Right lobe of liver (tissue), 4 donors: ENCODE data around the gene ZNHIT1.

ENCODE experiments used
- POLR2A ChIP-seq: fragments of 450-650 bp; IDR thresholded peaks from one replicate; pipeline ENCODE4 v1.6.1; 2017; ENCODE audit warnings: antibody characterized with exemption, mild to moderate bottlenecking
- TF ChIP-seq, protein P1 (sequence below), 4 donors: fragments of 200-600 bp in 3 of 4; fragments of 450-650 bp in 1 of 4; IDR thresholded peaks; one replicate each; pipeline versions ENCODE4 v1.5.1 to v1.8.0; 2016 to 2022; ENCODE audit warnings: antibody characterized with exemption in 4 of 4, mild to moderate bottlenecking in 2 of 4
- donor health status: DM: no; HTN: no; CAD: no.
- donor health status: DM: no; HTN: no; CAD: no.
- donor health status: DM: no; HTN: yes; CAD: no.

DNA sequence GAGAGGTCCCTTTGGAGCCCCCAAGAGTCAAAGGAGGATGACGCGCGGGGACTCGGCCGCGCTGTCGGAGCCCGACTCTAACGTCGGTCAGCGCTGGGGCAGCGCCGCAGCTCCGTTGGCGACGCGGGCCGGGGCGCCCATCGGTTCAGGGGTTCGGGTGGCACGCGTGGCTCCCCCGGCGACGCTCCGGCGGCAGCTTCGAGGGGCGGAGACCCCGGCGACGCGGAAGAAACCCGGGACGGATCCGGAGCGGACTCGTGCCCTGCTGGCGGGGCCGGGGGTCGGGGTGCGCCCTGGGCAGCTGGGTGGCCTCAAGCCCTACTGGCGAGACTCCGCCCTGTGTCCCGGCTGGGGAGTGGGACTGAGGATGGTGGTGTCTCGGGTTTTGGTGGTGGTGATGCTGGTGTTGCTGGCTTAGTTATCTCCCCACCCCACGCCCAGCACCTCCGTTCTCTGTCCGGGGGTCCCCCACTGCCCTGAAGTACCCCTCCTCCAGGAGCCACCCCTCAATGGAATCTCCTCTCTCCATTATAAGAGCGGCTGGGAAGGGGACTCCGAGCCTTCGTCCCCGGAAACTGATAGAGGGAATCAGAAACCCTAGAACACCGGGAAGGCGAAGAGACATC, 37.7 kb upstream of the ZNHIT1 start, which contains the start of gene NAT16:
- TF ChIP-seq, protein P1, sequence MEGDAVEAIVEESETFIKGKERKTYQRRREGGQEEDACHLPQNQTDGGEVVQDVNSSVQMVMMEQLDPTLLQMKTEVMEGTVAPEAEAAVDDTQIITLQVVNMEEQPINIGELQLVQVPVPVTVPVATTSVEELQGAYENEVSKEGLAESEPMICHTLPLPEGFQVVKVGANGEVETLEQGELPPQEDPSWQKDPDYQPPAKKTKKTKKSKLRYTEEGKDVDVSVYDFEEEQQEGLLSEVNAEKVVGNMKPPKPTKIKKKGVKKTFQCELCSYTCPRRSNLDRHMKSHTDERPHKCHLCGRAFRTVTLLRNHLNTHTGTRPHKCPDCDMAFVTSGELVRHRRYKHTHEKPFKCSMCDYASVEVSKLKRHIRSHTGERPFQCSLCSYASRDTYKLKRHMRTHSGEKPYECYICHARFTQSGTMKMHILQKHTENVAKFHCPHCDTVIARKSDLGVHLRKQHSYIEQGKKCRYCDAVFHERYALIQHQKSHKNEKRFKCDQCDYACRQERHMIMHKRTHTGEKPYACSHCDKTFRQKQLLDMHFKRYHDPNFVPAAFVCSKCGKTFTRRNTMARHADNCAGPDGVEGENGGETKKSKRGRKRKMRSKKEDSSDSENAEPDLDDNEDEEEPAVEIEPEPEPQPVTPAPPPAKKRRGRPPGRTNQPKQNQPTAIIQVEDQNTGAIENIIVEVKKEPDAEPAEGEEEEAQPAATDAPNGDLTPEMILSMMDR (IDR thresholded peaks at IDR 0.05) = no peak
- TF ChIP-seq POLR2A = no peak
